SK-N-MC (cell line): ENCODE data around the gene STK32B.

ENCODE experiments used
- EZH2 ChIP-seq: fragments of 200-600 bp; sonication (generic); IDR thresholded peaks from one replicate; pipeline ENCODE4 v1.6.1; 2017; ENCODE audit warnings: antibody characterized with exemption
- POLR2AphosphoS5 ChIP-seq: IDR thresholded peaks from 2 replicates; pipeline ENCODE4 v1.6.1; 2012; ENCODE audit warnings: mild to moderate bottlenecking, low read depth, low read length, borderline replicate concordance

DNA sequence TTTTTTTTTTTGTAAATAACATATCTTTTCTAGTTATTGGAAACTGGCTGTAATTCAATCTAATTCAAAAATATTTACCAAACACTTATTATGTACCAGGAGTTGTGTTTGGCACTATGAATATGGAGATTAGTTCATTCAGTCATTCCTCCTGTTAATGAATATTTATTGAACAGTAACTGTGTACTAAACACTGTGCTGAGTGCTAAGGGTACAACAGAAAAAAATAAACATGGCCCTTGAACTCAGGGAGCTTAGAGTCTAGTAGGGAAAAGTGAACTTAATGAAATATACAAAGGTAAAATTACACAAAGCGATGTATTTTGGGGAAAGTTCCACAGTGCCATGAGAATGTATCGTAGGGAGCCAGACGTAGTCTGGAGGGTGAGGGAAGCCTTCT is 87.1 kb downstream of the STK32B start:
- no peak for TF ChIP-seq EZH2
- TF ChIP-seq POLR2AphosphoS5 = no peak
